ENCODE measurements around the gene TBC1D24.

The TBC1D24 gene

DNA sequence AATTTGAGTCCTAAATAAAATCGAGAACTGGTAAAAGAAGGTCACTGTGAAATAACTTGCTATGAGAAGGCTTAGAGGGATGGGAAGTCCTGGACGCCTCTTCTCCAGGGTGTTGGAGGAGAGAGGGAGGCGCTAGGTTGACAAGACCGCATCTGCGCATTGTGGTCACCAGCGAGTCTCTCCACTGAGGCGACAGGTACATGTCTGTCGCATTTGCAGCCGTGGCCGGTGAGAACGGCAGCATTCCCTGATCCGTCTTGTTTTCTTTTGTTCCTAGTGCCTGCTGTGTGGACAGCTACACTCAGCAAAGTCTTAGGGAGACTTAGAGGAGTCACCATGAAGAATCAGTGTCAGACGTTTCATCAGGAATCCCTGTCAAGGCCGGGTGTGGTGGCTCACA lies 30.8 kb downstream of the TBC1D24 start:
- Mint-ChIP-seq H3K27me3 (no peaks in the 10 kb centered on the region), H3K36me3 (ENCODE audit: insufficient read depth) (peaks cover 3% of the 10 kb centered on the region), H3K27ac (ENCODE audit: low read depth) (no peak overlapping the region), H3K9me3 (no peaks in the 10 kb centered on the region), H3K4me3 (no peak overlapping the region), H3K4me1 (no peaks in the 10 kb centered on the region)
- ATAC-seq (replicated peaks; ENCODE audit: extremely low read depth, poor library complexity, severe bottlenecking) (no peak), DNase-seq (ENCODE audit: low spot score in 2 of 2) (no peak)

DNA sequence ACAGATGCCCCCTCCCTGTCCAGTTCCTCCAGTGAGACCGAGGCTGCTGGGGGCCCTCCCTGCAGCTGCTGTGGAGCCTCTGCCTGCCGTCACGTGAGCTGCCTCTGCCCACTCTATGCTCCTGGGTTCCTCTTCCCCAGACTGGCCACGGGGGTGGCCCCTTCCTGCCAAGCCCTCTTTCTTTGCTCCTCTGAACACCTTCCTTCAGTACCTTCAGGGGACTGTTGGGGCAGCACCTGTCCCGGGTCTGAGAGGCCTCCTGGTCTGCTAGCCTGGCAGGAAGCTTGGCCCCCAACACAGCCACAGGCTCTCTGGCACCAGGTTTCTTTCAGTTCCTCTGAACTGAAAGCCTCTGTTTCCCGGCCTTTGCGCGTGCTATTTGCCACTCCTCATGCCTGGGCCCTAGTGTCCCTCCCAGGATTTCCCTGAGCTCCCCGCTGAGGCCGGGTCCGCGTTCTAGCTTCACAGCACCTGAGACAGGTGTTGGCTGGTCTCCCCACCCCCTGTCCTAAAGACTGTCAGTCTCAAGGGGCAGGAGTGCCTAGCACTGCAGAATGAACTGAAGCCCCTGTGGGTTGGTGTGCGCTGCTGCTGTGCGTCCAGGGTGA lies 32.2 kb downstream of the TBC1D24 start:
- Mint-ChIP-seq H3K9me3 (no peaks in the 10 kb centered on the region), H3K4me1 (peaks cover 4% of the 10 kb centered on the region), H3K27ac (ENCODE audit: low read depth) (no peak overlapping the region), H3K27me3 (no peaks in the 10 kb centered on the region), H3K4me3 (no peak overlapping the region), H3K36me3 (ENCODE audit: insufficient read depth) (no peaks in the 10 kb centered on the region)
- ATAC-seq (replicated peaks; ENCODE audit: extremely low read depth, poor library complexity, severe bottlenecking) = peak; percentile 40
- DNase-seq (ENCODE audit: low spot score in 2 of 2) = no peak

DNA sequence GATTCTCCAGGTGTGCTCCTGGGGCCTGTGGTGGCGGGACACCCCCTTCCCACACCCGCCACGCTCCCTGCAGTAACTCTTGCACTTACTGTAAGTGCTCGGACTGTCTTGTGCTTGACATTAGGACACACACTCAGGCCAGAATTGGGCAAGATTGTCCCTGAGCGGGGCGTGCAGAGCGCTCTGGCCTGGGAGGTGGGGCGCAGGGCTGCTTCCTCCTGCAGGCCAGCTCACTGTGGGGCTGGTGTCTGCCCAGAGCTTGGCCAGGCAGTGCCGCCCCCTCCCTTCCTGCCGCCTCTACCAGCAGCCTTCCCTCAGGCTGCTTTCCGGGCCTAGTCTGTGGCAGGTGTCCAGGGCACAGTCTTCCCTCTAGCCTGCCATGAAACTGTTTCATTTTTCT lies 32.7 kb downstream of the TBC1D24 start:
- ATAC-seq (replicated peaks; ENCODE audit: extremely low read depth, poor library complexity, severe bottlenecking) = no peak
- peaks cover 9% of the 10 kb centered on the region for H3K4me1 Mint-ChIP-seq
- no peaks in the 10 kb centered on the region for H3K9me3 Mint-ChIP-seq
- no peak overlapping the region for H3K4me3 Mint-ChIP-seq
- H3K27ac Mint-ChIP-seq (ENCODE audit: low read depth) = no peak overlapping the region
- no peak for DNase-seq (ENCODE audit: low spot score in 2 of 2)
- no peaks in the 10 kb centered on the region for H3K27me3 Mint-ChIP-seq
- no peaks in the 10 kb centered on the region for H3K36me3 Mint-ChIP-seq (ENCODE audit: insufficient read depth)

DNA sequence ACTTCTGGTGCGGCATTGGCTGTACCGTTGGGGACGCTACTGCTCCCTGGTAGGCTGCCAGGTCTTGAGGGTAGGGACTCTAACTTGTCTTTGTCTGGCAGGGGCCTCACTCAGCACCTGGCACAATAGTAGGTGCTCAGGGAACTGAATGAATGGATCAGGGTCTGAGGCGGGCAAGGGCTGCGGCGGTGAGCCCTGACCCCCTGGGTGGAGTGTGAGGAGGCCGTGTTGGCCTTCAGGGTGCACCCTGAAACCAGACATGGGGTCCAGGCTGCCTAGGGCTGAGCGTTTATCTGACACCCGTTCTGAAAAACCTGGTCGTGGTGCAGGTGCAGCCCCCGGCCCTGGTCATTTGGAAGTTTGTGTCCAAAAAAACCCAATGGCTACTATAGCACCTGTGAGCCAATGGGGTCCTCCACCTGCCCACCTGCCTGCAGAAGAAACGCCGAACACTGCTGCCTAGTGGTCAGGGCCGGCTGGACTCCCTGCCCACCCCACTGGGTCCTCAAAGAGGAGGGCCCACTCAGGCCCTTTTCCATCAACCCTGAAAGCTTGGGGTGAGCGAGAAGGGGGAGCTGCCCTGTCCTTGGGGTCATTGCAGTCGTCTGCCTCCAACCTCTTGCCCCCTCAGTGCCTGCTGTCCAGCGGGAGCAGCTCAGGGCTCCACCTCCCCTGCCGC lies 33.9 kb downstream of the TBC1D24 start:
- no peak overlapping the region for H3K27ac Mint-ChIP-seq (ENCODE audit: low read depth)
- no peaks in the 10 kb centered on the region for H3K9me3 Mint-ChIP-seq
- H3K4me1 Mint-ChIP-seq = peaks cover 18% of the 10 kb centered on the region
- no peak for ATAC-seq (replicated peaks; ENCODE audit: extremely low read depth, poor library complexity, severe bottlenecking)
- H3K27me3 Mint-ChIP-seq = no peaks in the 10 kb centered on the region
- peaks cover 7% of the 10 kb centered on the region for H3K36me3 Mint-ChIP-seq (ENCODE audit: insufficient read depth)
- no peak for DNase-seq (ENCODE audit: low spot score in 2 of 2)
- H3K4me3 Mint-ChIP-seq = no peak overlapping the region

DNA sequence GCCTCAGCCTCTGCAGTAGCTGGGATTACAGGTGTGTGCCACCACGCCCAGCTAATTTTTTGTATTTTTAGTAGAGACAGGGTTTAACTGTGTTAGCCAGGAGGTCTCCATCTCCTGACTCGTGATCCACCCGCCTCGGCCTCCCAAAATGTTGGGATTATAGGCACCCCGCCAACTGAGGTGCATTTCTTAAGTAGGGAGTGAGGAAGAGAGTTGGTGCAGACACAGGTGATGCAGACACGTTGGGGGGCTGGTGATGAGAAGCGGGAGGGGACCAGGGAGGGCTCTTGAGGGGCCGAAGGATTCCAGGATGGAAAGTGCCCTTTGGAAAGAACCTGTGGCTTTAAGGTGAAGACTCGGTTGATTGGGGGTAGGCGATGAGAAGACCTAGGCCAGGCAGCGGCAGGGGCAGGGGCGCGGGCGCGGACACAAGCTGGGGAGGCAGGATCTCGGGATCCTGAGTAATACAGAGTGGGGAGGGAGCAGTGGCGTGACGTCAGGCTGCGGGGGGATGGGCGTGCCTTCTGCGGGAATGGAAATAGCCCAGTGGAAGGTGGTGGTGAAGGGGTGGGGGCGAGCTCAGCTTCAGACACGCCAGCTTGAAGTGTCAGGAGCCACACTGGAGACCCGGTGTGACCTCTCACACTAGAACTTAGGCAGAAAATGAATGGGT lies 36.3 kb downstream of the TBC1D24 start:
- ATAC-seq (replicated peaks; ENCODE audit: extremely low read depth, poor library complexity, severe bottlenecking) = no peak
- no peak overlapping the region for H3K4me3 Mint-ChIP-seq
- peaks cover 36% of the 10 kb centered on the region for H3K4me1 Mint-ChIP-seq
- H3K27me3 Mint-ChIP-seq = no peaks in the 10 kb centered on the region
- DNase-seq (ENCODE audit: low spot score in 2 of 2) = no peak
- H3K9me3 Mint-ChIP-seq = no peaks in the 10 kb centered on the region
- H3K36me3 Mint-ChIP-seq (ENCODE audit: insufficient read depth) = peaks cover 19% of the 10 kb centered on the region
- H3K27ac Mint-ChIP-seq (ENCODE audit: low read depth) = no peak overlapping the region

DNA sequence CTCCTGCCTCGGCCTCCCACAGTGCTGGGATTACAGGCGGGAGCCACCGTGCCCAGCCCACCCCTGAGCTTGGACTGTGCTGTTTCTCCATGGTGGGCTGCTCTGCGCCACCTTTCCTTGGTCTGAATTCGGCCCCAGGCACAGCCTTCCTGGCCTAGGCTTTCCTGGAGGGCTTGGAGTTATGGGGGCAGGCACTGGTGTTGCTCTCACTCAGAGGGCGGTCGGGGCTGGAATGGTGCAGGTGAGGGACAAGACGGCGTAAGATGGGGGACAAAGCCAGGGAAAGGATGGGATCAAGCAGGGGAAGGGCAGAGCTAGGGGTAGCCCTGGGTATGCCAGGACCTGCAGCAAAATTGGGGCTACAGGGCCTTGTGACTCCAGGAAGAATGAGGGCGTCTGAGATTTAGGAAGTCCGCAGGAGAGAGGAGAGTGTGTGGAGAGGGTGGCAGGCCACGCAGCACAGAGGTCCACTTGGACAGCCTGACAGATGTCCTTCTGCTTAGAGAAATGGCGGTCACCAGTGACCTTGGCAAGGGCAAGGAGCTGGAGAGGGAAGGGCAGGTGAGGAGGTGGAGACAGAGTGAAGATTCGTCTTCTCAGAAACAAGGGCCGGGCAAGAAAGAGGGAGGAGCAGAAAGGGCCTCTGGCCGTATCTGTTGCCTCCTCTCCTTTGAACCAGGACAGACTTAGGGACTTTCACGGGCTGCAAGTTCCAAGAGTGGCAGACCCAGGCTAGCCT lies 37.2 kb downstream of the TBC1D24 start:
- Mint-ChIP-seq H3K9me3 (no peaks in the 10 kb centered on the region), H3K4me1 (peaks cover 45% of the 10 kb centered on the region), H3K27me3 (no peaks in the 10 kb centered on the region), H3K27ac (ENCODE audit: low read depth) (peak overlapping the region; percentile 96), H3K4me3 (peak overlapping the region; percentile 87), H3K36me3 (ENCODE audit: insufficient read depth) (peaks cover 22% of the 10 kb centered on the region)
- ATAC-seq (replicated peaks; ENCODE audit: extremely low read depth, poor library complexity, severe bottlenecking) = no peak
- no peak for DNase-seq (ENCODE audit: low spot score in 2 of 2)

DNA sequence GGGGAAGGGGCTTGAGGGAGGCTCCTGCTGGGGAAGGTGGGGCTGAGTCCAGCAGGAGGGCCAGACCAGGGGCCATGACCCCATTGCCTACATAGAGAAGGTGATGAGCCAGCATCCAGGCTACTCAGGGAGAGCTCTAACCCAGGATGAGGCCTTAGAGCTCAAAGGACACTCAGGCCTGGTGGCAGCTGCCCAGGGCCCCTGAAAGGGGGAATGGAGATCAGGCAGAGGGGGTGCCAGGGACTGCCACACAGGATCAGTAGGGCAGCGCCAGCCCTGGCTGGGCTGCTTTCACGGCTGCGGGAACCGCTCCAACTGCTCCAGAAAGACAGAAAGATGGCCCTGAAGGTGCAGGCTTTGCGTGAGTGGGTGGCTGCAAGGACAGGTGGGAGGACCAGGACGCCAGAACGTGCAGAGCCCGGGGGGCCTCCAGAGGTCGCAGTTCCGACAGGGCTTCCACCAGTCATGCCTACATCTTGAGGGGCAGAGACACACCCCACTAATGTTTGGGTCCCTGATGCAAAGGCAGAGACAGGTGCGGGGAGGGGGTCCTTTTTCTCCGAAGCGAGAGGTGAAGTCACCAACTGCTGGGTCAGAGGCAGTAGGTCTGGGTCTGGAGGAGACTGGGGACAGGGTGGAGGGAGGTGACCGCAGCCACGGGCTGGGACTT lies 37.9 kb downstream of the TBC1D24 start:
- Mint-ChIP-seq H3K36me3 (ENCODE audit: insufficient read depth) (peaks cover 22% of the 10 kb centered on the region), H3K9me3 (no peaks in the 10 kb centered on the region), H3K4me1 (peaks cover 52% of the 10 kb centered on the region), H3K4me3 (peak overlapping the region; percentile 87), H3K27me3 (no peaks in the 10 kb centered on the region), H3K27ac (ENCODE audit: low read depth) (peak overlapping the region; percentile 96)
- DNase-seq (ENCODE audit: low spot score in 2 of 2) (no peak), ATAC-seq (replicated peaks; ENCODE audit: extremely low read depth, poor library complexity, severe bottlenecking) (no peak)

DNA sequence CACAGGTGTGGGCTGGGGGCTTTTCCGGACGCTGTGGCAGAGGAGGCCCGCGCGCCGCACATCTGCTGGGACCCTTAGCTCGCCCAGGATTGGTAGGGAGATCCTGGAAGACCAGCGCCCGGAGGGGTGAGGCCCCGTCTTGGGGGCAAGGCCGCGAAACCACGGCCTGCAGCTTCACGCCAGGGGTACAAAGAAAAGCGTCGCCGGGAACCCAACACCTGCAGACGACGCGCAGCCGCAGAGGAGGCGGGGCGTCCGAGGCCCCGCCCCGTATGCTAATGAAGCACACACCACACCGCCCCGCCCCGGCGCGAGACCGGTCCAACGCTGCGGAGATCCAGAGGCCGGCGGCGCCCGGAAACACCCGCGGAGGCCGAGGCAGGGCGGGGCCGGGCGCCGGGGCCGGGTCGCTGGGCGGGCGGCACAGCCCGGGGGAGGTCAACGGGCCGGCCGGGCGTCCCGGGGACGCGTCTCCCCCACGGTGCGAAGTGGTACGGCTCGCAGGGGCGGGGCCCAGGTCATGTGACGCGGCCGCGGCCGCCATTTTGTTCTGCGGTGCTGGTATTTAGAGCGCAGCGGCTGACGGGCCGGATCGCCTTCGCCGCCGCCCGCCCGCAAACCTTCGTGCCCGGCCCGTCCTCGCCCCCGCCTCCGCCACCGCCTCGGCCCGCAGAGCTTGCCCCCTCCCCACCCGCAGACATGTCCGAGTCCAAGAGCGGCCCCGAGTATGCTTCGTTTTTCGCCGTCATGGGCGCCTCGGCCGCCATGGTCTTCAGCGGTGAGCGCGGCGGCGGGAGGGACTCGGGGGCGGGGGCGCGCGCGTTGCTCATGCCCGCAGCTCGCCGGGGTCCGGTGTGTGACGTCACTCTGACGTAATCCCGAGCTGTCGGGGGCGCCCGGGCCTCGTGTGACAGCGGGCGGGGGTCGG lies 38.7 kb downstream of the TBC1D24 start, which contains the start of gene ATP6V0C:
Gene ATP6V0C, plus strand, starts transcription at position 548 of the 928 bp plus-strand sequence. Its CDS starts 152 bp downstream, at position 700.
- Mint-ChIP-seq H3K27ac (ENCODE audit: low read depth) (peak within 1 kb of the TSS; percentile 96), H3K4me1 (peaks cover 59% of the 10 kb centered on the region), H3K27me3 (no peaks in the 10 kb centered on the region)

DNA sequence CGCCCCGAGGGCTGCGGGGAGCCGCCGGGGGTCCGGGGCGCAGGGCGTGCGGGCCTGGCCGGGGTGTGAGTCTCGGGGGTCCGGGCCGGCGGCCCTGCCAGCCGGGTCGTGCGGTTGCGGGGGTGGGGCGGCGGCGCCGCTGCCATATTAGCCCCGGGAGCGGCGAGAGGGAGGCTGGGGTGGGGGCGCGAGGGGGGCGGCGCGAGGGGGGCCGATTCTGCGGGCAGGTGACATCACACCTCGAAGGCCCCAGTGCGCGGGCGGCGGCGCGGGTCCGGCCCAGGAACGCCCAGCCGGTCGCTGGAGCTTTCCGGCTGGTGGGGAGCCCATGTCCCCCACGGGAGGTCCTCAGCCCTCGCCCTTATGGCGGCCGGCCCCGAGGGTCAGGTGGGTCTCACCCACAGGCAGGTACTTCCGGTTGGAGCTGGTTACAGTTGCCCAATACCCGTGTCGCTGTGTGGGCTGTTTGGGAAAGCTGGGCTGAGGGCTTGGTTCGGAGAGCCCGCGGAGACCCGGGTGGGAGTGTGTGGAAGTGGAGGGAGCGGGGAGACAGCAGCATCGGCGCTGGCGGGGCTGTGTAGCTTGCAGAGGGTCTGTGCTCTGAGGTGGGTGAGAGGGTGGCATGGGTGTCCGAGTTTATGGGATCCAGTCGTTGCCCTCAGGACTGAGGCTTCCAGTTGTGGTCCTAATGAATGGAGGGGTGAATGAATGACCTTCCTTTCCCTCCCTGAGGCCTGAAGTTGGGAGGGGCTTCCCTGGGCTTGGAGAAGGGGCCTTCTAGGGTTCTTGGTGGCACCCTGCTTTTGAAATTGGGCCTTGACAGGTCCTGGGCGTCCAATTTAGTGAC lies 39.6 kb downstream of the TBC1D24 start:
- no peaks in the 10 kb centered on the region for H3K27me3 Mint-ChIP-seq
- H3K4me1 Mint-ChIP-seq = peaks cover 66% of the 10 kb centered on the region
- peak; percentile 2 for ATAC-seq (replicated peaks; ENCODE audit: extremely low read depth, poor library complexity, severe bottlenecking)
- no peak for DNase-seq (ENCODE audit: low spot score in 2 of 2)
- peak overlapping the region; percentile 96 for H3K27ac Mint-ChIP-seq (ENCODE audit: low read depth)
- H3K9me3 Mint-ChIP-seq = no peaks in the 10 kb centered on the region
- peak overlapping the region; percentile 87 for H3K4me3 Mint-ChIP-seq
- H3K36me3 Mint-ChIP-seq (ENCODE audit: insufficient read depth) = peaks cover 25% of the 10 kb centered on the region

More for the DNA sequence above, 38.7 kb downstream of the TBC1D24 start, which contains the start of gene ATP6V0C:
- peaks cover 22% of the 10 kb centered on the region for H3K36me3 Mint-ChIP-seq (ENCODE audit: insufficient read depth)
- no peaks in the 10 kb centered on the region for H3K9me3 Mint-ChIP-seq
- DNase-seq (ENCODE audit: low spot score in 2 of 2) (peak; percentile 89), ATAC-seq (replicated peaks; ENCODE audit: extremely low read depth, poor library complexity, severe bottlenecking) (peak; percentile 89)
- H3K4me3 Mint-ChIP-seq = peak within 1 kb of the TSS; percentile 87

DNA sequence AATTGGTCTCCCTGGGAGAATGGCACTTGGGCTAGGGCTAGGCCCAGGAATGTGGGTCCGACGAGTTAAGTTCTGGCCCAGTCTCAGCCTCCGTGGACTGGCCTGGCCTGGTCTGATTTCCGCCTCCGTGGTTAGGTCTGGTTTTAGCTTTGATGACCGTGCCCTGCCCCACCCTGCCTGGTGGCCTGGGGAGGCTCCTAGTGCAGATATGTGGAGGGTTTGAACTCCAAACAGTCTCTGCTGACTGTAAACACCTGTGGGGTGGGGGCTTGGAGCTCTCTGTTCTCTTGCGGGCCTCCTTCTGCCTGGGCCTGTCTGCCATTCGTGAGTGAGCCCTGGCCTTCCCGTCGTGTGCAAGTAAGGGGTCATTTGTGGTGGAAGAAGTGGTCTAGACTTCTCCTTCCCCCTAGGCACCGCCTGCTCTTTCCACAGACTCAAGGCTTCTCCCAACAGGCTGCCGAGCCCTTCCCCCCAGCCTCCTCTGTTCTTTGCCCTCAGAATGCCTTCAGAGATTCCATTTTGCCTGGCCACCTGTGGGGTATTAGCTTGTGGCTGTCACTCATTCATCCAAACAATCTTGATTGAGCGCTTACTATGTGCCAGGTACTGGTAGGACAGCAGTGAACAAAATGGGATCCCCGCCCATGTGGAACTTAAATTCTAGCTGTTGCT lies 40.4 kb downstream of the TBC1D24 start:
- Mint-ChIP-seq H3K27ac (ENCODE audit: low read depth) (peak overlapping the region; percentile 96), H3K36me3 (ENCODE audit: insufficient read depth) (peaks cover 32% of the 10 kb centered on the region), H3K27me3 (no peaks in the 10 kb centered on the region), H3K9me3 (no peaks in the 10 kb centered on the region), H3K4me1 (peaks cover 73% of the 10 kb centered on the region), H3K4me3 (peak overlapping the region; percentile 87)
- no peak for ATAC-seq (replicated peaks; ENCODE audit: extremely low read depth, poor library complexity, severe bottlenecking)
- DNase-seq (ENCODE audit: low spot score in 2 of 2) = no peak

All from central memory CD8-positive, alpha-beta T cell (primary cell).